ENCODE results near the gene KRT72.

KRT72 gene

GRCh38 chr12:52573743-52574142 lies 27.5 kb downstream of the KRT72 start, which contains the start of gene KRT74:
Gene KRT74, minus strand, starts transcription at chr12:52573843. Its CDS starts 66 bp downstream, at chr12:52573777.
- no peak for DNase-seq

DNA sequence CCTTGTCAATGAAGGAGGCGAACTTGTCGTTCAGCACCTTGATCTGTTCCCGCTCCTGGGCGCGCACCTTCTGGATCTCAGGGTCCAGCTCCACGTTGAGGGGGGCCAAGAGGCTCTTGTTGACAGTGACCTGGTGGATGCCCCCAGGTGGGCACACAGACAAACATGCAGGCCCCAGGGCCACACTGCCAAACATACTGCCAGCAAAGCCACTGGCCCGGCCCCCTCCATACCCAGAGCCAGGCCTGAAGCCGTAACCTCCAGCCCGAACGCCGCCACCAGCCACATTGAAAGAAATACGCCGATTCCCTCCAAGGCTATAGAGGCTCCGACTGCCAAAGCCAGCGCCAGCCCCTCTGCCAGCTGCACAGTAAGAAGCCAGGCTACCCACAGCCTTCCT lies 28.0 kb downstream of the KRT72 start:
- DNase-seq: no peak

GRCh38 chr12:52570511-52570910 lies 30.8 kb downstream of the KRT72 start:
- DNase-seq: no peak

GRCh38 chr12:52568111-52568510 lies 33.2 kb downstream of the KRT72 start:
- DNase-seq: no peak

- DNase-seq: no peak
These were observed 34.4 kb downstream of the KRT72 start for GRCh38 chr12:52566847-52567291.

DNA sequence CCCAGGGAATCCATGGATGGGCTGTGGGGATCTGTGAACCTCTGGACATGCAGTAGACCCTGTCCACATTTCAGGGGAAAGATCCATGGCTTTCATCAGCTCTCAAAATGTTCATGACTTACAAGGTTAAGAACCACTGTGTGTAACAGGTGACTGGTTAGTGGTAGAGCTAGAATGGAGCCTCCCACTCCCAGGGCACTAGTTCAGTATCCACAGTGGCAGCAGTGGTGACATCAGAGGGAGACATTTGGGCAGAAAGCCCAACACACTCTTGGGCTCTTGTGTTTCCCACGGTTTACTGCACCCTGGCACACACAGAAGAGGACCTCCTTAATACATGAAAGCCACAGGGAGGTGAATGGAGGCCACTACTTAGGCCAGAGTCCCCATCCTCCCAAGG lies 36.7 kb downstream of the KRT72 start:
- DNase-seq: no peak

DNA sequence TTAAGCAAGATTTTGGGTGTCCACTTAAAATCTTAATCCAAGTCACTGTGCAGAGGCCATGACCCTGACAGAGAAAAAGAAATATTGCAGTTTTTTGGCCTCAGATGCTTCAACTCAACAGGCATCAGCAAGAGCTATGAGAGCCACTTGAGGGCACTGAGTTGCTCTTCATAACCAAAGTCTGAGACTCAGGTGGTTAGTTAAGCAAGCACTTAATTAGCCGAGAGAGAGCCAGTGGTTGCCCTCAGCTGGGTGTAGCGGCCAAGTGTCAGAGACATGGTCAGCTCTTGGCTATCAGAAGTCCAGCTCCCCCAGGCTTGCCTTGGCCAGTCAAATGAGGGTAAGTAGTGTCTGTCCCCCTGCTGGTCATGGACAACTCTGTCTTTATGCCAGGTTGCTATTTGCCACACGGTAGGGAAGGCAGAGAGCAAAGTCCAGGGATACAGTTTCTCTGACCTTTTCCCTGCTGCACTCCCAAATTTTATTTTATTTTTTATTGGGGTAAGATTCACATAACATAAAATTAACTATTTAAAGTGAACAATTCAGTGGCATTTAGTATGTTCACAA lies 39.3 kb downstream of the KRT72 start:
- peak; percentile 44 for DNase-seq

DNA sequence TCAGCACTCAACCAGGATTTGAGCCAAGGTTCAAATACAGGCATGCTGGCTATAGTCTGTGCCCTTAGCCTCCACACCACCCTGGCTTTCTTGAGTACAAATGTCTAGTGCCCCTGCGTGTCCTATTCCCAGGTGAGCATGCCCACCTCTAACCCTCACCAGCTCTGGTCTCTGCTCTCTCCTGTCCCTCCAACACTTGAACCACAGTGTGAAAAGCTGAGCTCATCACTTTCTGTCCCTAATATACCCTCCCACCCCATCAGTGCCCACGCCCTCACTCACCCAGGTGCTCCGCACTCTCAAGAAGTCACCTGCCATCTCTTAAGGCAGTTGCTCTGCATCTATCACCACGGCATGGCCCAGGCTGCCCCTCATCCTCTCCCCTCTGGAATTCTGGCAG lies 41.3 kb downstream of the KRT72 start:
- no peak for DNase-seq

DNA sequence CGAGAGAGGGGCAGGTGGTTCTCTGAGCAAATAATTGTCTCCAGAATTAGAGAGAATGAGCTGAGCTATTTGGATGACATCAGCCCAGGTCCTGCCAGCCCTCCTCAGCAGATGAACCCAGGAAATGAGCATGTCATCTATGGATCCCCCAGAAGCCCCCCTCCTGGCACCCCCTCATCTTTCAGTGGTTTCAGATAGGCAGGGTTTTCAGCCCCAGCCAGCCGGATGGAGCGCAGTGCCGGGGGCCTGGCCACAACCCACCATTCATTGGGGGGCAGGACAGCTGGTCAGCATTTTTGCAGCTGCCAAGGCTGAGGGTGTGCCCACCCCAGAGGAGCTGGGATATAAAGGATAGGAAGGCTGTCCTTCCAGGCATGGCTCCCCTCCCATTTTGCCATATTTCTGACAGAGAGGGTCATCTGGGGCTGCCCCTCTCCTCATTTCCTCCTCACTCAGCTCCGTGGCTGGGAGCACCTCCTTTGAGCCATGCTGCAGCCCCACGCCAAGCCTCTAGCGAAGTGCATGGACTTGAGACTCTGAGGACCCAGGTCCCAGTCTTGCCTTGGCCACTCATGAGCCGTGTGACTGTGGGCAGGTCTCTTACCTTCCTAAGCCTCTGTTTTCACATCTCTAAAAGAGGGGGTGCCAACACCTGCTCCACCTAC lies 42.4 kb downstream of the KRT72 start:
- no peak for DNase-seq

DNA sequence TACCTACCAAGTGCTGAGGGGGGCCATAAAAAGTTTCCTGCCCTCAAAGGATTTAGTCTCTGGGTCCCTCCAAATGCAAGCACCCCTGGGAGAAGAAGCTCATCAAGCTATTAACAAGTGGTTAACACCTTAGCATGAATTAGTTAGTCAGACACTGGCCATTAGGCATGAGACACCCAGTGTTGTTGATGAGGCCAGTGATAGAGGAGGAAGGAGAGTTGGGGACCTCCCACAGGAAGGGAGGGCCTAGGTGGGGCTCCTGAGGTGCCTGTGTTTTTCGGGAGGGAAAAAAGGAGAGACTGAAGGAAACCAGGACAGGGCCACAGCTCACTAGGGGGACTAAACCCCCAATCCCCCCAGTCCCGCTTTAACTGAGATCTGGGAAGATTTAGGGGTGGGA lies 43.8 kb downstream of the KRT72 start:
- no peak for DNase-seq

DNA sequence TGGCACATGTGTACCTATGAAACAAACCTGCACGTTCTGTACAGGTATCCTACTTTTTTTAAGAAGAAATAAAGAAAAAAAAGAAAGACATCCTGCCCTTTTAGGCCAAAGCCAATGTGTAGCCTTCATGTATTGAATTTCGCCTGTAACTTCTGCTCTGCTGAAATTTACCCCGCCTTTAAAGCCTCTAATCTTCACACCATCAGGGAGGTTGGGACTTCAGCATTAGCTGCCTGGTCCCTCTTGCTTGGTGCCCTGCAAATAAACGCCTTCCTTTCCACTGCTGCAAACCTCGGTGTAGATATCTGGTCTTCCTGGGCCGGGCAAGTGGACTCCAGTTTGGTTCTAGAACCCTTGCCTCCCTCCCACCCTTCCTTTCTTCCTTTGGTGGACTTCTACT lies 45.7 kb downstream of the KRT72 start:
- no peak for DNase-seq

DNA sequence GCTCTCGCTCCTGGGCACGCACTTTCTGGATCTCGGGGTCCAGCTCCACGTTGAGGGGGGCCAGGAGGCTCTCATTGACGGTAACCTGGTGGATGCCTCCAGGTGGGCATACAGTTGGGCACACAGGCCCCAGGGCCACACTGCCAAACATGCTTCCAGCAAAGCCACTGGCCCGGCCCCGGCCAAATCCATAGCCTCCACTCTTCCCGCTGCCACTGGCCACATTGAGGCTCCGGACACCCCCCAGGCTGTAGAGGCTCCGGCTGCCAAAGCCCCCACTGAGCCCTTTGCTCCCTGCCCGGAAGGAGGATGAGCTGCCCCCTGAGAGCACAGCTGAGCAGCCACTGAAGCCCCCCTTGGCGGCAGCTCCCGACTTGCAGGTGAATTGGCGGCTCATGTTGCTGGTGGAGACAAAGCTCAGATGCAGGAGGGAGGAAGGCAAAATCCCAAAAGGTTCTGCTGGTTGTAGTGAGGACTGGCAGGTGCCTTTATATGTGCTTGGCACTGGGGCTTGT lies 48.5 kb downstream of the KRT72 start, which contains the start of gene KRT71:
TSS of gene KRT71 (minus strand) at position 465 of the 515 bp plus-strand sequence. CDS start at position 397, 68 bp downstream.
- DNase-seq: no peak

DNA sequence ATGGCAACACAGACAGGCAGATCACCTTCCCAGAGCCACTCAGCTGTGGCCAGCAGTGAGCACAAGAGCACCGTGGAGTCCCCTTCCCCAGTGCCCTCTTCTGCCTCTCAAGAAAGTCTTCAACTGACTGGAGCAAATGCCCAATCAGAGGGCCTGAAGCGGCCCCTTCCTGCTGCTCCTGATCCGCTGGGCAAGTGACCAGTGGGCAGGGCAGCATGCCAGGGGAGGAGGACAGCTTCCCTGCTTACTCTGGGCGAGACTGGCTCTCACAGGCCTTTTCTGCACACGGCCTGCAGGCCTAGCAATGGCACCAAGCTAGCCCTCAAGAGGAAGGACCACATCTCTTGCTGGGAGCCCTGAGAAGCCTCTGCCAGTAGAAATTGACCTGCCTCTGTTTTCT lies 49.2 kb downstream of the KRT72 start:
- no peak for DNase-seq

- no peak for DNase-seq
These were observed 49.9 kb downstream of the KRT72 start for GRCh38 chr12:52551216-52551865.

DNA sequence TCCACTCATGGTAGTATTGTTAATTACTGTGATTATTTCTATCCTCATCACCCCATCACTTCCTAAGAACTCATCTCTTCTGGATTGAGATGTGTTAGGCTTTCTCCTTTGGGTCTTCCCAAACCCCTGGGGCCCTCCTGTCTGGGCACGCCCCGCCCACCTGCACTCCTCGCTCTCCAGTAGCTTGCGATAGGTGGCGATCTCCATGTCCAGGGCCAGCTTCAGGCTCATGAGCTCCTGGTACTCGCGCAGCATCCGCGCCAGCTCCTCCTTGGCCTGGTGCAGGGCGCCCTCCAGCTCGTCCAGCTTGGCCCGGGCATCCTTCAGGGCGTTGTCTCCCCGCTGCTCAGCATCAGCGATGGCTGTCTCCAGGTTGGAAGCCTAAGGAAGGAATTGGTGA lies 55.1 kb downstream of the KRT72 start:
- DNase-seq: no peak

DNA sequence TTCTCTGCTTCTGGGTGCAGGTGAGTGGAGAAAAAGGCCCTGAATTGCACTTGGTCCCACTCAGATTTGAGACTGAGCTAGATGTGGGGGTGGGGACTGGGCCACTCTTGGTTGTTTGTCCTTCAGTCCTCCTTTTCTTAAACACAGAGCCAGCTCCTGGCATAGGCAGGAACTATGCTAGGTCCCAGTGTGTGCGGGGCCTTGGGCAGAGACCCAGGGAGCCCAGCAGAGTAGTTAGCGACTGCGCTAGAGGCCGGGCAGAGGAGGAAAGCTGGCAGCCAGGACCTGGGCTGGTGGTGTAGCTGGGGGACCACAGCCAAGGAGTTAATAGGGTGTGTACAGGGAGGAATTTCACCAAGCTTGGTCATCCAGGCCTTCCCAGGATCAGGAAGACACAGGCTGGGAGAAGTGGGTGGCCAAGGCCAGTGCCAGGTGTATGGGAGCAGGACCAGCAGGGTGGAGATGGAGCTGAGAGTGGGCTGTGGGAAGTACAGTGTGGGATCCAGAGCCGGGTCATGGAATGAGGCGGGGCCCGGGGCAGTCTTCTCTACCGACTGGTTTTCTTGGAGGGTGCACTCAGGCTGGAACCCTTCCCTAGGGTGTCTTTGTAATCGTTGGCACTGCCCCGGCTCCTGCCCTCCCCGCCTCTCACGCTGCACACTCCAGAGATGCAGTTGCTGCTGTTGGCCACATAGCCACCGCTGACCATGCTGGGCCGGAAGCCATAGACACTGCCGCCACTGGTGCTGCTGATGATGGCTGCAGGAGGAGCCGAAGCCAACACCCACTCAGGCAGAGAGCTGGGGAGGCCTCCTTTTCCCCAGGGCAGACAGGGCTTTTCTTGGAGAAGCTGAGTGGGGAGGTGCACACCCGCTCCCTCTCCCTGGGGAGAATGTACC lies 57.0 kb downstream of the KRT72 start:
- DNase-seq: no peak

DNA sequence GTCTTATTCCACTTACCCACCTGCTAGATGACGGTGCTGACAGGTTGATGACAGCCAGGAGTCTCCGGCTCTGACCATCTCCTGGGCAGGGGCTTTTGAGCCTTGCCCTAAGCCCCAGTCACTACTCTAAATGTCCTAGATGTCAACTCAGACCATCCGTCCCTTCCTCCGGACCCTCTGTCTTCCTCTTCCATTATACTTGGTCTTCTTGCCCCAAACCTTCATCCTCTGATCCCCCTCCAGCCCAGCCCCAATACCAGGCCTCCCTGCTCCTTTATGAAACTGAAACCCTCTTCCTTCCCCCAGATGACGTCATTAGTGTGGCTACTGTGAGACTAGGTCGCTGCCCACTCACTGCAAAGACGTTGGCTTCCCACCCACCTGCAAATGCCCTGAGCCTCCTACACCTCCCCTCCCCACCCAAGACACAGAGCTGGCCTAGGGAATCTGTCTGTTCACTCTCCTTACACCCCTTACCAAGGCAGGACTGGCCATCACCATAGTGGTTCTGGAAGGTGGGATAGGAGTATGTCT lies 58.4 kb downstream of the KRT72 start:
- DNase-seq: no peak

- no peak for DNase-seq
These were observed 59.1 kb downstream of the KRT72 start for GRCh38 chr12:52542157-52542556.

- no peak for DNase-seq
These were observed 59.6 kb downstream of the KRT72 start for GRCh38 chr12:52541709-52542108.

GRCh38 chr12:52540531-52540930 lies 60.7 kb downstream of the KRT72 start:
- no peak for DNase-seq

GRCh38 chr12:52539821-52540173 lies 61.5 kb downstream of the KRT72 start:
- no peak for DNase-seq

DNA sequence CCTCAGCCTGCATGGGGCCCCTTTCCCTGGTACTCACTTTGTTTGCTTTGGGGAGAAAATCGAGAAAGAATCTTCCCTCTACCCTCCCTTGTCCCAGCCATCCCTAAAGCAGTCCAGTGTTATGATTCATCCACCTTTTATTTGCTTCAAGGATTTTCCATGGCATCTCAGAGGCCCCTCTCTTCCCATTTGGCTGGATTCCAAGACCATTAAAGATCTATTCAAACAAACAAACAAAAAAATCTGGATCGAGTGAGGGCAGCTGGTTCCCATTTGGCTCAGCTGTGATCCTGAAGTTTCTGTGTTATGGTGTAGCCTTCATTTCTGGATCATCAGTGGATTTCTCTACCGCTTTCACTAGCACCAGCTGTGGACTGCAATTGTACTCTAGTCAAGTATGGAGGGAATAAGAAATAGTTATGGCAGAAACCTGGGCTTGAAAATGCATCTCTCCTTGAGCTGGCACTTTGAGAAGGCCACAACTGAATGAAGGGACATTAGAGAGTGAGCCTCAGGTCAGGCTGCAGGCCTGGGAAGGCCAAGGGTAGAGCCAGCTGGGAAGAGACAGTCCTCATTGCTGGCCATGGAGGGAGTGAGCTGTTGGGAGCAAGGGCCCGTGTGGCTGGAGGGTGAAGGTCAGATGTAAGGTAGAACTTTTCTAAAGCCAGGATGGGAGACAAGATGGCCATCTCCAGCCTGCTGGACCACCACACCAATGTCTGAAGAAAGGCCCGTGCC lies 62.0 kb downstream of the KRT72 start:
- DNase-seq: no peak

Data from 8988T (cell line).